Fibroblast of villous mesenchyme (primary cell): ENCODE data around the gene ABHD10. TPM values are rescaled to one million over a fixed set of nuclear protein-coding genes. Genes with fewer than 3 reads are reported as not detected.

ENCODE experiments used
- DNase-seq: peaks from one replicate; pipeline ENCODE4 v3.0.0-alpha.2; 2010; ENCODE audit warnings: low read depth
- H3K4me3 ChIP-seq: 2 replicates; pipeline ENCODE4 v1.5.1; 2011; ENCODE audit warnings: low read depth, mild to moderate bottlenecking, low read length
- CTCF ChIP-seq: IDR thresholded peaks from 2 replicates; pipeline ENCODE4 v1.5.1; 2012; ENCODE audit warnings: low read depth, mild to moderate bottlenecking, low read length; ENCODE audit not compliant: insufficient read depth
- total RNA-seq: library from RNA; depleted of rRNA; stranded (reverse); fragments of >200 nt; gene quantifications from 2 replicates; pipeline ENCODE4 v1.2.3, GENCODE V29; 2012

Gene ABHD10
- total RNA-seq, 1 donor, result 38.0 TPM

- TF ChIP-seq CTCF, result no peak
- no peak for DNase-seq
- no peak overlapping the region for H3K4me3 ChIP-seq
These were observed 26.7 kb upstream of the ABHD10 start for GRCh38 chr3:111952086-111952485.

- H3K4me3 ChIP-seq, result no peak overlapping the region
- no peak for DNase-seq
- TF ChIP-seq CTCF, result no peak
These were observed 25.9 kb upstream of the ABHD10 start for GRCh38 chr3:111952866-111953450.

GRCh38 chr3:111954228-111954990 lies 24.4 kb upstream of the ABHD10 start:
- no peak overlapping the region for H3K4me3 ChIP-seq
- TF ChIP-seq CTCF, result no peak
- DNase-seq, result no peak

GRCh38 chr3:111955876-111956275 lies 22.9 kb upstream of the ABHD10 start:
- no peak for TF ChIP-seq CTCF
- no peak for DNase-seq
- no peak overlapping the region for H3K4me3 ChIP-seq

- DNase-seq, result no peak
- H3K4me3 ChIP-seq, result no peak overlapping the region
- TF ChIP-seq CTCF, result no peak
These were observed 22.4 kb upstream of the ABHD10 start for GRCh38 chr3:111956449-111956848.

GRCh38 chr3:111956995-111957734 lies 21.7 kb upstream of the ABHD10 start:
- H3K4me3 ChIP-seq, result no peak overlapping the region

More at GRCh38 chr3:111956995-111957734, 21.7 kb upstream of the ABHD10 start:
- no peak for DNase-seq
- TF ChIP-seq CTCF, result no peak
